ENCODE data around the gene PTH1R.

GRCh38 chr3:46924921-46925584 is 47.5 kb downstream of the PTH1R start:
- TF ChIP-seq CTCF (IDR thresholded peaks at IDR 0.05; ENCODE audit: insufficient read depth, low read length) = no peak
- TF ChIP-seq REST (IDR thresholded peaks at IDR 0.05; ENCODE audit: insufficient replicate concordance, low read depth) = no peak
- no peak for TF ChIP-seq GABPA (IDR thresholded peaks at IDR 0.05; ENCODE audit: low read depth)
- no peak for TF ChIP-seq POLR2AphosphoS5 (IDR thresholded peaks at IDR 0.05; ENCODE audit: low read depth)
- TF ChIP-seq SPI1 (IDR thresholded peaks at IDR 0.05; ENCODE audit: borderline replicate concordance, low read depth) = no peak
